Kidney epithelial cell (primary cell): ENCODE results near the gene BATF2. TPM values are rescaled to one million over a fixed set of nuclear protein-coding genes. Genes with fewer than 3 reads are reported as not detected.
"Not testable (repeated sequence)": the region's sequence is repeated elsewhere in the genome, so short reads cannot be mapped to it uniquely, and the experiment has no call there.

Source experiments
- DNase-seq: peaks from one replicate; pipeline ENCODE4 v3.0.0-alpha.2; 2010; ENCODE audit warnings: low read depth
- H3K27me3 ChIP-seq: 2 replicates; pipeline ENCODE4 v1.6.0; 2011; ENCODE audit warnings: low read length; ENCODE audit not compliant: control insufficient read depth, insufficient read depth
- H3K36me3 ChIP-seq: 2 replicates; pipeline ENCODE4 v1.5.1; 2011; ENCODE audit warnings: low read length; ENCODE audit not compliant: control insufficient read depth, insufficient read depth
- H3K4me3 ChIP-seq: 2 replicates; pipeline ENCODE4 v1.5.1; 2011; ENCODE audit warnings: low read depth, mild to moderate bottlenecking, control low read depth, low read length
- total RNA-seq: library from RNA; depleted of rRNA; stranded (reverse); fragments of >200 nt; gene quantifications from 2 replicates; pipeline ENCODE4 v1.2.3, GENCODE V29; 2015
- TF ChIP-seq, protein P1 (sequence below): IDR thresholded peaks from 2 replicates; pipeline ENCODE4 v1.5.1; 2011; ENCODE audit warnings: mild to moderate bottlenecking, moderate library complexity, low read length, control low read depth, inconsistent platforms; ENCODE audit not compliant: insufficient read depth, poor library complexity, severe bottlenecking

Gene BATF2
- total RNA-seq, 1 donor from 2014 or later = 1.1 TPM

DNA sequence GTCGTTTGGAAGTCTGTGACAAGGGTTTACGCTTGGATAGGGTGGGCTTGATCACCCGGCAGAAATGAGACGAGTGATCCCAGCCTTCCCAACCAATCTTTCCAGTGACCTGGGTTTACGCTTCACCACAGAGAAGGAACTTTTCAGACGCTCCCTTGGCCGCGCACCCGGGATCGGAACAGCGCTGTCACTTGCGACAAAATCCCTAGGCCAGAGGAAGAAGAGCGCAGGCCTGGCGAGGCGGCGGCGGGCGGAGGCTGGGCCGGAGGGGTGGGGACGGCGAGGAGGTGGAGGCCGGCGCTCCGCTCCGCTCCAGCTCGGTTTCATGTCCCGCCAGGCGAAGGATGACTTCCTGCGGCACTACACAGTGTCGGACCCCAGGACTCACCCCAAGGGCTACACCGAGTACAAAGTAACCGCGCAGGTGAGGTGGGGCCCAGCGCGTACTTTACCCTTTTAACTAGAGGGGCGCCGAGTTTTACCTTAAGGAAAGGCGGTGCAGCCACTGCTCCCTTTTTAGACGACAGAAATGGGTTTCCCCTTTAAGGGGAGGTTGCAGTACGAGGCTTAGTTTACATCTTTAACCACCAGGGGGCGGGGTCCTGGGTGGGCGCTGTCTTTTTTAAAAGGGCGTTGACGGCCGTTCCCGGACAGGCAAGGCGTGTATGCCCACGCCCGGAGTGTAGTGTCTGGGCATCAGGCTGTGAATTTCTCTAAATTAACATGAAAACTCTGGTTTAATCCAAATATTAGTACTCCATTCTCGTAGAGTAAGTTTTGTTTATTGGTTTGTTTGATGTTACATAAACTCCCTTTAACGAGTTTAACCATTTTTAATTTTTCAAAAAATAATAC, 30.7 kb upstream of the BATF2 start, which contains the start of gene SNX15:
SNX15 (plus strand) TSS at position 227 of the 855 bp plus-strand sequence; CDS start at position 326, 99 bp downstream.
- Histone ChIP-seq H3K36me3 (no peaks in the 10 kb centered on the region), H3K4me3 (peak within 1 kb of the TSS; percentile 52), H3K27me3 (no peaks in the 10 kb centered on the region)
- peak; percentile 69 for DNase-seq
- TF ChIP-seq, protein P1, sequence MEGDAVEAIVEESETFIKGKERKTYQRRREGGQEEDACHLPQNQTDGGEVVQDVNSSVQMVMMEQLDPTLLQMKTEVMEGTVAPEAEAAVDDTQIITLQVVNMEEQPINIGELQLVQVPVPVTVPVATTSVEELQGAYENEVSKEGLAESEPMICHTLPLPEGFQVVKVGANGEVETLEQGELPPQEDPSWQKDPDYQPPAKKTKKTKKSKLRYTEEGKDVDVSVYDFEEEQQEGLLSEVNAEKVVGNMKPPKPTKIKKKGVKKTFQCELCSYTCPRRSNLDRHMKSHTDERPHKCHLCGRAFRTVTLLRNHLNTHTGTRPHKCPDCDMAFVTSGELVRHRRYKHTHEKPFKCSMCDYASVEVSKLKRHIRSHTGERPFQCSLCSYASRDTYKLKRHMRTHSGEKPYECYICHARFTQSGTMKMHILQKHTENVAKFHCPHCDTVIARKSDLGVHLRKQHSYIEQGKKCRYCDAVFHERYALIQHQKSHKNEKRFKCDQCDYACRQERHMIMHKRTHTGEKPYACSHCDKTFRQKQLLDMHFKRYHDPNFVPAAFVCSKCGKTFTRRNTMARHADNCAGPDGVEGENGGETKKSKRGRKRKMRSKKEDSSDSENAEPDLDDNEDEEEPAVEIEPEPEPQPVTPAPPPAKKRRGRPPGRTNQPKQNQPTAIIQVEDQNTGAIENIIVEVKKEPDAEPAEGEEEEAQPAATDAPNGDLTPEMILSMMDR = peak; percentile 78

DNA sequence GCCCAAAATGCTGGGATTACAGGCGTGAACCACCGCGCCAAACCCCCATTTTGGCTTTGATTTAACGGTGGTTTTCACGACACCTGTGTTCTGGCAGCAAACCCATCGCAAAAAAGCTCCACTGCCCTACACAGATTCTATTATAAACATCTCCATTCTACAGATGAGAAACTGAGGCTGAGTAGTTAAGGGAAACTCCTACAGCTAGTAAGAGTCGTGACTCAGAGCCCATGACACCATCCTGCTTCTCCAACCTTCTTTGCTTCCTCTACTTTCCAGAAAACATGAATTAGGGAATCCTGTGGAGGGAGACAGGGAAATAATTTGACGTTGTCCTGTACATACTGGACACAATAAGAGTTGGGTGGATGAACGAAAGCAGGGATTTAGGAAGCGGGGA, 30.0 kb upstream of the BATF2 start:
- Histone ChIP-seq H3K4me3 (peak overlapping the region; percentile 15), H3K27me3 (no peaks in the 10 kb centered on the region), H3K36me3 (no peaks in the 10 kb centered on the region)
- TF ChIP-seq, protein P1 = no peak
- DNase-seq = no peak

DNA sequence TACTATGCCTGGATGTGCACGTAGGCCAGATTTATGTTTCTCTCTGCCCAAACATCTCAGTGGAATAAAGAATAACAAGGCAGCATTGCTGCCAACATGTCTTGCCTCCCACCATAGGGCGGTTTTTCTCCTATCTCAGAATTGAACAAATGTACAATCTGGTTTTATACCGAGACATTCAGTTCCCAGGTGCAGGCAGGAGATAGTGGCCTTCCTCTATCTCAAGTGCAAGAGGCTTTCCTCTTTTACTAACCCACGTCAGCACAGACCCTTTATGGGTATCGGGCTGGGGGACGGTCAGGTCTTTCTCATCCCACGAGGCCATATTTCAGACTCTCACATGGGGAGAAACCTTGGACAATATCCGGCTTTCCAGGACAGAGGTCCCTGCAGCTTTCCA, 26.7 kb upstream of the BATF2 start:
- not testable (repeated sequence) for H3K27me3 ChIP-seq, DNase-seq, H3K36me3 ChIP-seq, H3K4me3 ChIP-seq

DNA sequence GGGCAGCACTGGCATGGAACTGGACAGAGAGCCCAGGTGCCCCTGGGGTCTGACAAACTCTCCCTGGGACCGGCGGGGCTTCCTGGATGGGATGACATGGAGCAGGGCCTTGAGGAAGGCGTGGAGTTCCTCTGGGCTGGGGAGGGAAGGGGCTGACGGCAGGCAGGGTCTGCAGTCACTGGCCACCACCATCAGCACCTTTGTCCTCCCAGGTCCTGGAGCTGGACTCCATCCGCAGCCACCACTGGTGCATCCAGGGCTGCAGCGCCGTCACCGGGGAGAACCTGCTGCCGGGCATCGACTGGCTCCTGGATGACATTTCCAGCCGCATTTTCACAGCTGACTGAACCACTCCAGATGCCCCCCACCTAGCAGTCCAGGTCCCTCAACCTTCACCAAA, 24.7 kb upstream of the BATF2 start:
- H3K36me3 ChIP-seq = peaks cover 1% of the 10 kb centered on the region
- TF ChIP-seq, protein P1 = no peak
- H3K4me3 ChIP-seq = no peak overlapping the region
- DNase-seq = no peak
- no peaks in the 10 kb centered on the region for H3K27me3 ChIP-seq

DNA sequence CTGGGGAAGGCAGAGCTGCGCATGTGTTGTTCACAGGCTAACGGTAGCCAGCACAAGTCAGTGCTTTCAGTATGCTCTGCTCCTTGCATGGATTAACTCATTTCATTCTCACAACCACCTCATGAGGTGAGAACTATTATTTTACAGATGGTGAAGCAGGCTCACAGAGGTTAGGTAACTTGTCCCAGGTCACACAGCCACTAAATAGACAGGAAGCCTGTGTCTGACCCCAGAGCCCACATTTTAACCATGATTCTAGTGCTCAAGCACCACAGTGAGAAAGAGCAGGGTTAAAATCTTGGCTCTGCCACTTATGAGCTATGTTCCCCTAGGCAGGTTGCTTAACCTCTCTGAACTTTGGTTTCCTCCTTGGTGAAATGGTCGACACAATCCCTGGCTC, 24.2 kb upstream of the BATF2 start:
- H3K4me3 ChIP-seq = no peak overlapping the region
- H3K27me3 ChIP-seq = no peaks in the 10 kb centered on the region
- peaks cover 1% of the 10 kb centered on the region for H3K36me3 ChIP-seq
- TF ChIP-seq, protein P1 = no peak
- no peak for DNase-seq

DNA sequence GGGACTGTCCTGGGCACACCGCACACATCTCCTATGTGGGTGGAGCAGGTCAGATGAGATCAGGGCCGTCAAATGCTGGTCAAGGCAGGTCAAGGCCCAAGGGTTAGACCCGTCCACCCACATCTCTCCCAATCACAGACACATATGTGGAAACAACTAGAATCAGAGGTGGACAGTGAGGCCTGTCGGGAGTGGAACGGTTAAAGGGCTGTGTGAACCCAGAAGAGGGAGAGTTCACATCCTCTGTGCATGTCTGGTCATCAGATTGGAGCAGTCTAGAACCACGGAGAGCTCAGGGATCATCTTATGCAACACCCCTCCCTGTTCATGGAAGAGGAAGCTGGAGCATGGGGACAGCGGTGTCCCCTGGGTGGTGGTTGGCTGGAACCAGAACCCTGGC, 23.1 kb upstream of the BATF2 start:
- peaks cover 1% of the 10 kb centered on the region for H3K36me3 ChIP-seq
- H3K4me3 ChIP-seq = no peak overlapping the region
- no peaks in the 10 kb centered on the region for H3K27me3 ChIP-seq
- no peak for DNase-seq
- TF ChIP-seq, protein P1 = no peak
